Measurements from ENCODE around the gene CDC42EP2. TPM values are rescaled to one million over a fixed set of nuclear protein-coding genes. Genes with fewer than 3 reads are reported as not detected.

CDC42EP2 gene
- total RNA-seq, 1 donor from 2014 or later, result 0.11 TPM

DNA sequence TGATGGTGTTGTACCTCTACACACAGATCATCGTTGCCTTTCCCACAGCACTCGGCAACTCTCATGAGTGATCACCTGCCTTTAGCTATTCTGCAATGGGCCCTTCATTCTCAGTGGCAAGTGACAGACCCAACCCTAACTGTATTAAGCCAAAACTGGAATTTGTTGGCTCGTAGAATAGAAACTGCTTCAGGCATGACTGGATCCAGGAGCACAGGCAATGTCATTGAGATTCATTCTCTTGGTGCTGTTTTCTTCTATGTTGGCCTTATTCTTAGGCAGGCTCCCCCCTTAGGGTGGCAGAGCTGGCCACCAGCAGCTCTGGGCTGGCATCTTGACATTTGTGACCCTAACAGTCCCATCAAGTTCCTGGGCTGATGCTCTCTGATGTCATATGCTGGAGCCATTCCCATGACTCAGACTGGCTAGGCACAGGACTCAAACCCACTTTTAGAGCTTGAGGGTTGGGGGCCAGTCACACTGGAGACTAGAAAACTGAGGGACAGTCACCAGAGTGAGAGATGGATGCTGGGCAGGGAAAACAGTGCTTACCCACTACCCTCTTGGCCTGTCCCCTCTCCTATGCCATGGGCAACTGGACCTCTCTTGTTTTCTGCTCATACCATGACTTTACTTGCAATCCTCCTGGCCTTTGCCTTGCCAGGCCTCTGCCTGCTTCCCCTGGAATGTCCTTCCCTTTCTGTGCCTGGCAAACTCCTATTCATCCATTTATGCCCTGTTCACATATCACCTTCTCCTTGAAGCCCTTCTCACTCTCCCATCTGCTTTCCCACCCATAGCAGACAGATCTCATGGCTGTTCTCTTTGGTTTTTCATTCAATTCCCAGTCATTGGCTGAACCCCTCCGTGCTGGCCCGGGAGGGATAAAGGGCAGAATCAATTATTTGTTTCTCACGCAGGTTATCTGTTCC lies 7.1 kb upstream of the CDC42EP2 start:
- peaks cover 21% of the 10 kb centered on the region for H3K4me1 Mint-ChIP-seq
- H3K27ac ChIP-seq, result no peak overlapping the region
- H3K4me3 ChIP-seq, result no peak overlapping the region
- no peak overlapping the region for H3K4me2 ChIP-seq
- peak overlapping the region; percentile 5 for H3K27ac Mint-ChIP-seq
- peaks cover 19% of the 10 kb centered on the region for H4K20me1 ChIP-seq (ENCODE audit: low read depth)
- H3K36me3 ChIP-seq, result no peaks in the 10 kb centered on the region
- H3K27me3 Mint-ChIP-seq (ENCODE audit: insufficient read depth, low read depth), result peaks cover 14% of the 10 kb centered on the region
- no peak overlapping the region for H3K9ac ChIP-seq
- no peak overlapping the region for H2AFZ ChIP-seq (replicated peaks)
- no peak overlapping the region for H3K4me3 Mint-ChIP-seq
- H3K9me3 Mint-ChIP-seq, result no peaks in the 10 kb centered on the region
- peaks cover 20% of the 10 kb centered on the region for H3K4me1 ChIP-seq
- no peaks in the 10 kb centered on the region for H3K9me3 ChIP-seq (ENCODE audit: low read depth)
- no peak for DNase-seq (ENCODE audit: low spot score)
- no peak for TF ChIP-seq EZH2 (IDR thresholded peaks at IDR 0.05)
- no peak for TF ChIP-seq EZH2phosphoT487 (IDR thresholded peaks at IDR 0.05)
- TF ChIP-seq, protein P1, sequence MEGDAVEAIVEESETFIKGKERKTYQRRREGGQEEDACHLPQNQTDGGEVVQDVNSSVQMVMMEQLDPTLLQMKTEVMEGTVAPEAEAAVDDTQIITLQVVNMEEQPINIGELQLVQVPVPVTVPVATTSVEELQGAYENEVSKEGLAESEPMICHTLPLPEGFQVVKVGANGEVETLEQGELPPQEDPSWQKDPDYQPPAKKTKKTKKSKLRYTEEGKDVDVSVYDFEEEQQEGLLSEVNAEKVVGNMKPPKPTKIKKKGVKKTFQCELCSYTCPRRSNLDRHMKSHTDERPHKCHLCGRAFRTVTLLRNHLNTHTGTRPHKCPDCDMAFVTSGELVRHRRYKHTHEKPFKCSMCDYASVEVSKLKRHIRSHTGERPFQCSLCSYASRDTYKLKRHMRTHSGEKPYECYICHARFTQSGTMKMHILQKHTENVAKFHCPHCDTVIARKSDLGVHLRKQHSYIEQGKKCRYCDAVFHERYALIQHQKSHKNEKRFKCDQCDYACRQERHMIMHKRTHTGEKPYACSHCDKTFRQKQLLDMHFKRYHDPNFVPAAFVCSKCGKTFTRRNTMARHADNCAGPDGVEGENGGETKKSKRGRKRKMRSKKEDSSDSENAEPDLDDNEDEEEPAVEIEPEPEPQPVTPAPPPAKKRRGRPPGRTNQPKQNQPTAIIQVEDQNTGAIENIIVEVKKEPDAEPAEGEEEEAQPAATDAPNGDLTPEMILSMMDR (IDR thresholded peaks at IDR 0.05), result no peak
- peaks cover 26% of the 10 kb centered on the region for H3F3A ChIP-seq (ENCODE audit: low read depth)
- H3K27me3 ChIP-seq, result peaks cover 4% of the 10 kb centered on the region
- H3K79me2 ChIP-seq (ENCODE audit: low read depth), result no peaks in the 10 kb centered on the region
- peaks cover 21% of the 10 kb centered on the region for H3K36me3 Mint-ChIP-seq

DNA sequence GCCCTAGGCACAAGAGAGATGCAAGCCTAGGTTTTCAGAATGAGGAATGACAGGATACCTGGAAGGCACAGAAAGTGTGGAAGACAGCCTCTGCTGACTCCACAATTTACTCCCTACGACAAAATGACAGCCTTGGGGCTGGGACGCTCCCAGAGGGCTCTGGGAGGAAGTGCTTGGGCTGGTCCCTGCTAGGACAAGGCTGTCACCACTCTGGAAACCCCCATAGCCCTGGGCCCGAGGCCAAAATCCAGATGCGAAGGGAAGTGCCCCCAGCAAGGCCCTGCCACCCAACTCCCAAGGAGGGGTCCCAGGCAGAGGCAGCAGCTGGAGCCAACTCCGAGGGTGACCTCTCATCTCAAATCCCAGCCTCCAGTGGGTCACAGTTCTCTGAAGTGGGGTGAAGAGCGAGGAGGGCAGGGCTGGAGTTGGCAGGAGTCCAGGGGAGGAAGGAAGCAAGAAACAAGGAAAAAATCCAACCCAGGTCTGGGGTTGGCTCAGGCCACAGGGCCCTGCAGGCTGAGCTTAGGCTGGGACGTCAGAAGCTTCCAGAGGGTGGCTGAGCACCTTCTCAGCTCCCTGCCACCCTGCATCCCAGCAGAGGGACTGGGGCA lies 6.3 kb upstream of the CDC42EP2 start:
- Histone ChIP-seq H3K9me3 (ENCODE audit: low read depth) (no peaks in the 10 kb centered on the region), H3K4me3 (no peak overlapping the region), H3K27me3 (peaks cover 12% of the 10 kb centered on the region), H2AFZ (replicated peaks) (no peak overlapping the region), H3K79me2 (ENCODE audit: low read depth) (no peaks in the 10 kb centered on the region), H3K4me1 (peaks cover 20% of the 10 kb centered on the region), H3K36me3 (no peaks in the 10 kb centered on the region), H4K20me1 (ENCODE audit: low read depth) (peaks cover 24% of the 10 kb centered on the region), H3F3A (ENCODE audit: low read depth) (peaks cover 26% of the 10 kb centered on the region), H3K4me2 (no peak overlapping the region), H3K27ac (no peak overlapping the region), H3K9ac (no peak overlapping the region)
- H3K4me3 Mint-ChIP-seq, result no peak overlapping the region
- TF ChIP-seq EZH2phosphoT487 (IDR thresholded peaks at IDR 0.05) (no peak), EZH2 (IDR thresholded peaks at IDR 0.05) (no peak)
- TF ChIP-seq, protein P1 (IDR thresholded peaks at IDR 0.05), result no peak
- H3K36me3 Mint-ChIP-seq, result peaks cover 21% of the 10 kb centered on the region
- H3K4me1 Mint-ChIP-seq, result peaks cover 23% of the 10 kb centered on the region
- DNase-seq (ENCODE audit: low spot score), result no peak
- peaks cover 14% of the 10 kb centered on the region for H3K27me3 Mint-ChIP-seq (ENCODE audit: insufficient read depth, low read depth)
- H3K9me3 Mint-ChIP-seq, result no peaks in the 10 kb centered on the region
- no peak overlapping the region for H3K27ac Mint-ChIP-seq

DNA sequence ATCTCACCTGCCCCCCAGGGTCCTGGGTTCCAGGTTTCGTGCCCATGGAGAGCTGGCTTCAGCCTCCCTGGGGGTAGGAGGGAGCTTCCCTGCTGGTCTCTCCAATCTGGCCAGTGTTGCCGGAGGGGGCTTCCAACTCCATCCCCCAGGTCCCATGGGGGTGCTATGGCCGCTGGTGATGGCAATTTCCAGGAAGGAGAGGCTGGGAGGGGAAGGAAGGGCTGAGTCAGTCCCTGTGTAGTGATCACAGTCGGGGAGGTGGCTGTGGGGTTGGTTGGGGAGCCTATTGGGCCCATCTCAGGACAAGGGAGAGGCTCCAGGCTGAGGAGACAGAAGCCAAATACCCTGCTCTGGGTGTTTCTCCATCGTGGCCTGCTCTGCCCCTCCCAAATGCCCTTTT lies 5.7 kb upstream of the CDC42EP2 start:
- no peak overlapping the region for H3K4me3 ChIP-seq
- Mint-ChIP-seq H3K4me3 (no peak overlapping the region), H3K27me3 (ENCODE audit: insufficient read depth, low read depth) (peaks cover 10% of the 10 kb centered on the region), H3K4me1 (peaks cover 29% of the 10 kb centered on the region), H3K36me3 (peaks cover 17% of the 10 kb centered on the region), H3K9me3 (no peaks in the 10 kb centered on the region), H3K27ac (no peak overlapping the region)
- no peak overlapping the region for H3K4me2 ChIP-seq
- DNase-seq (ENCODE audit: low spot score), result no peak
- no peaks in the 10 kb centered on the region for H3K36me3 ChIP-seq
- H3F3A ChIP-seq (ENCODE audit: low read depth), result peaks cover 27% of the 10 kb centered on the region
- no peaks in the 10 kb centered on the region for H3K79me2 ChIP-seq (ENCODE audit: low read depth)
- TF ChIP-seq, protein P1 (IDR thresholded peaks at IDR 0.05), result no peak
- TF ChIP-seq EZH2phosphoT487 (IDR thresholded peaks at IDR 0.05) (no peak), EZH2 (IDR thresholded peaks at IDR 0.05) (no peak)
- H2AFZ ChIP-seq (replicated peaks), result no peak overlapping the region
- H3K4me1 ChIP-seq, result peaks cover 20% of the 10 kb centered on the region
- H4K20me1 ChIP-seq (ENCODE audit: low read depth), result peaks cover 30% of the 10 kb centered on the region
- no peak overlapping the region for H3K27ac ChIP-seq
- peaks cover 18% of the 10 kb centered on the region for H3K27me3 ChIP-seq
- no peak overlapping the region for H3K9ac ChIP-seq
- no peaks in the 10 kb centered on the region for H3K9me3 ChIP-seq (ENCODE audit: low read depth)
